ENCODE results near the gene CHN1.

CHN1 gene

GRCh38 chr2:174842496-174842895, 162.7 kb downstream of the CHN1 start:
- no peak for TF ChIP-seq CTCF (IDR thresholded peaks at IDR 0.05)

- no peak for TF ChIP-seq CTCF (IDR thresholded peaks at IDR 0.05)
Measured at GRCh38 chr2:174841936-174842335, 163.2 kb downstream of the CHN1 start.

- TF ChIP-seq CTCF (IDR thresholded peaks at IDR 0.05), result no peak
Measured at GRCh38 chr2:174841350-174841749, 163.8 kb downstream of the CHN1 start.

GRCh38 chr2:174840436-174840835, 164.7 kb downstream of the CHN1 start:
- TF ChIP-seq CTCF (IDR thresholded peaks at IDR 0.05), result no peak

GRCh38 chr2:174839662-174840061, 165.5 kb downstream of the CHN1 start:
- TF ChIP-seq CTCF (IDR thresholded peaks at IDR 0.05), result no peak

GRCh38 chr2:174836995-174837390, 168.2 kb downstream of the CHN1 start:
- TF ChIP-seq CTCF (IDR thresholded peaks at IDR 0.05), result no peak

- TF ChIP-seq CTCF (IDR thresholded peaks at IDR 0.05), result no peak
Measured at GRCh38 chr2:174836377-174836994, 168.7 kb downstream of the CHN1 start.

GRCh38 chr2:174835797-174836255, 169.4 kb downstream of the CHN1 start:
- no peak for TF ChIP-seq CTCF (IDR thresholded peaks at IDR 0.05)
